K562 (cell line): ENCODE data around the gene TSPAN11. TPM values are rescaled to one million over a fixed set of nuclear protein-coding genes. Genes with fewer than 3 reads are reported as not detected.

Experiments used
- ATAC-seq: fragments of 200-7000 bp; cut with Tn5 transposase; 3 replicates; pipeline ENCODE4 v1.9.1; 2020; ENCODE audit warnings: moderate library complexity
- BruUV-seq: library from RNA; stranded (reverse); fragments of 400-500 nt; replicated peaks from 2 replicates; lab custom pipeline; 2021; lab: Mats Ljungman, UMichigan
- CTCF ChIA-PET: fragments of 300-600 bp; formaldehyde crosslinking; extraction: SDS; loops from one replicate; lab custom pipeline; 2021; ENCODE audit warnings: low intra/inter-chr PET ratio; lab: Yijun Ruan, JAX
- POLR2A ChIA-PET: fragments of 300-600, 350-650 bp; sonication (Branson Sonifier 250); formaldehyde crosslinking; extraction: SDS; loops from one replicate; lab custom pipeline; 2021; ENCODE audit warnings: antibody characterized with exemption, inconsistent platforms; lab: Yijun Ruan, JAX
- DNase-seq, 4 experiments: peaks; one replicate each; pipeline versions ENCODE4 v3.0.0 to v3.0.0-alpha.2; 2011 to 2018; ENCODE audit warnings: low spot score in 3 of 4, mixed read lengths in 3 of 4; ENCODE audit errors: extremely low read depth in 1 of 4
- FAIRE-seq: peaks from 2 replicates; lab custom pipeline; 2011; peaks lifted over from hg19 to GRCh38; lab: Jason Lieb, UNC
- H2AFZ ChIP-seq: 2 replicates; pipeline ENCODE4 v1.6.0; 2011; ENCODE audit warnings: low read depth, low read length, control low read depth, inconsistent platforms
- H3K27ac ChIP-seq: fragments of 200-600 bp; 3 replicates; pipeline ENCODE4 v1.8.0; 2011; ENCODE audit warnings: low read depth, mild to moderate bottlenecking, control low read depth, inconsistent platforms, low read length, moderate library complexity, mixed read lengths; ENCODE audit errors: extremely low read depth
- H3K27me3 ChIP-seq, 2 experiments: fragments of 300-600 bp in 1 of 2; 2 replicates in 1 of 2; 3 replicates in 1 of 2; pipeline versions ENCODE4 v1.6.0 to v1.8.0; 2011; ENCODE audit warnings: inconsistent platforms in 2 of 2, low read length in 2 of 2, mild to moderate bottlenecking in 1 of 2, mixed read lengths in 1 of 2, moderate library complexity in 1 of 2; ENCODE audit not compliant: control insufficient read depth in 2 of 2, insufficient read depth in 2 of 2
- H3K36me3 ChIP-seq: fragments of 300-600 bp; 3 replicates; pipeline ENCODE4 v1.8.0; 2011; ENCODE audit warnings: mild to moderate bottlenecking, low read length, inconsistent platforms; ENCODE audit not compliant: control insufficient read depth, insufficient read depth
- H3K4me1 ChIP-seq, 2 experiments: fragments of 200-600 bp in 1 of 2; replicated peaks in 1 of 2; 2 replicates in 1 of 2; 3 replicates in 1 of 2; pipeline versions ENCODE4 v1.5.1 to v1.8.0; 2011; ENCODE audit warnings: inconsistent platforms in 2 of 2, low read length in 2 of 2, mild to moderate bottlenecking in 1 of 2, mixed read lengths in 1 of 2, moderate library complexity in 1 of 2; ENCODE audit not compliant: control insufficient read depth in 2 of 2, insufficient read depth in 2 of 2
- H3K4me2 ChIP-seq: 2 replicates; pipeline ENCODE4 v1.6.1; 2011; ENCODE audit warnings: low read length, control low read depth, inconsistent platforms, mixed read lengths; ENCODE audit not compliant: insufficient read depth
- H3K4me3 ChIP-seq: fragments of 200-600 bp; sonication (generic), shearing (Covaris generic); 2 replicates; pipeline ENCODE4 v1.5.1; 2016; ENCODE audit warnings: control low read depth, inconsistent platforms
- H3K79me2 ChIP-seq: fragments of 200-600 bp; 3 replicates; pipeline ENCODE4 v1.8.0; 2011; ENCODE audit warnings: low read length, inconsistent platforms; ENCODE audit not compliant: control insufficient read depth, insufficient read depth
- H3K9ac ChIP-seq, 2 experiments: 2 replicates each; pipeline versions ENCODE4 v1.6.0 to v1.6.1; 2011; ENCODE audit warnings: low read depth in 2 of 2, low read length in 2 of 2, control low read depth in 1 of 2, inconsistent platforms in 1 of 2, mild to moderate bottlenecking in 1 of 2, mixed read lengths in 1 of 2; ENCODE audit not compliant: insufficient read depth in 1 of 2
- H3K9me1 ChIP-seq: one replicate; pipeline ENCODE4 v1.6.0; 2011; ENCODE audit warnings: inconsistent platforms, mild to moderate bottlenecking, low read length, moderate library complexity; ENCODE audit not compliant: control insufficient read depth, insufficient read depth
- H3K9me3 ChIP-seq: replicated peaks from 2 replicates; pipeline ENCODE4 v1.5.1; 2011; ENCODE audit warnings: low read depth, low read length, inconsistent platforms; ENCODE audit not compliant: control insufficient read depth, insufficient read depth
- H4K20me1 ChIP-seq: replicated peaks from 2 replicates; pipeline ENCODE4 v1.6.1; 2011; ENCODE audit warnings: low read length, inconsistent platforms, mixed read lengths; ENCODE audit not compliant: control insufficient read depth, insufficient read depth
- ARID1B ChIP-seq: fragments of 450-650 bp; IDR thresholded peaks from 2 replicates; pipeline ENCODE4 v1.6.1; 2016; ENCODE audit warnings: antibody characterized with exemption, mild to moderate bottlenecking, inconsistent platforms
- BACH1 ChIP-seq: fragments of 200-800 bp; sonication (Bioruptor generic); IDR thresholded peaks from 2 replicates; pipeline ENCODE4 v1.6.1; 2016; ENCODE audit warnings: missing genetic modification characterization, missing compliant biosample characterization
- CC2D1A ChIP-seq: fragments of 450-650 bp; IDR thresholded peaks from 2 replicates; pipeline ENCODE4 v1.6.1; 2017; ENCODE audit warnings: mild to moderate bottlenecking
- CHAMP1 ChIP-seq: fragments of 450-650 bp; IDR thresholded peaks from 2 replicates; pipeline ENCODE4 v1.6.1; 2016; ENCODE audit warnings: mild to moderate bottlenecking
- GMEB1 ChIP-seq: fragments of 250-450 bp; sonication (Bioruptor Pico); IDR thresholded peaks from 2 replicates; pipeline ENCODE4 v1.4.0; 2020; ENCODE audit warnings: mild to moderate bottlenecking
- GTF2A2 ChIP-seq: IDR thresholded peaks from 2 replicates; pipeline ENCODE4 v1.6.1; 2016; ENCODE audit warnings: mild to moderate bottlenecking, missing genetic modification characterization, missing compliant biosample characterization
- HMG20B ChIP-seq: fragments of 250-450 bp; sonication (Bioruptor Pico); IDR thresholded peaks from 2 replicates; pipeline ENCODE4 v1.5.0; 2021; ENCODE audit warnings: mild to moderate bottlenecking
- PHF20 ChIP-seq: fragments of 450-650 bp; IDR thresholded peaks from 2 replicates; pipeline ENCODE4 v1.6.1; 2018; ENCODE audit not compliant: partially characterized antibody
- SIRT6 ChIP-seq: IDR thresholded peaks from one replicate; pipeline ENCODE4 v1.6.1; 2012; ENCODE audit warnings: low read depth, mild to moderate bottlenecking, control low read depth, inconsistent platforms, low read length, moderate library complexity
- TARDBP ChIP-seq: fragments of 450-650 bp; IDR thresholded peaks from 2 replicates; pipeline ENCODE4 v1.6.1; 2016
- U2AF1 ChIP-seq: fragments of 200-400 bp; formaldehyde crosslinking; optimal IDR thresholded peaks from 2 replicates; pipeline ENCODE3; 2017; ENCODE audit warnings: mild to moderate bottlenecking, low read depth, low read length, moderate library complexity
- ZC3H11A ChIP-seq: IDR thresholded peaks from 2 replicates; pipeline ENCODE4 v1.6.1; 2012; ENCODE audit warnings: low read depth, low read length, improper control_type of control experiment
- ZNF239 ChIP-seq: fragments of 250-450 bp; sonication (Bioruptor Pico); IDR thresholded peaks from 2 replicates; pipeline ENCODE4 v1.4.0; 2020; ENCODE audit warnings: mild to moderate bottlenecking
- ZNF280A ChIP-seq: fragments of 450-650 bp; IDR thresholded peaks from 2 replicates; pipeline ENCODE4 v1.6.1; 2018; ENCODE audit warnings: mild to moderate bottlenecking, low read depth; ENCODE audit not compliant: partially characterized antibody
- ZNF75A ChIP-seq: fragments of 450-650 bp; formaldehyde crosslinking; IDR thresholded peaks from 2 replicates; pipeline ENCODE4 v1.4.0; 2020; ENCODE audit warnings: mild to moderate bottlenecking
- WGBS: fragments of 100-300 bp; shearing (Covaris generic); methylation state at CpG from one replicate; pipeline ENCODE4 v1.1.6; 2016; ENCODE audit warnings: low coverage, mixed read lengths; ENCODE audit not compliant: insufficient coverage; ENCODE audit errors: missing lambda C conversion rate; 5-methylcytosine and 5-hydroxymethylcytosine counted together
- in situ Hi-C: fragments of 300-500 bp; cut with MboI; formaldehyde crosslinking; loops from 4 replicates; pipeline ENCODE4 v1.15.0; 2018; ENCODE audit warnings: inconsistent platforms, mixed read lengths
- intact Hi-C: fragments of 100-400 bp; cut with micrococcal nuclease; formaldehyde crosslinking; loops from 2 replicates; pipeline ENCODE4 v1.14.2; 2022
- polyA plus RNA-seq, 8 experiments: library from polyadenylated mRNA; depleted of rRNA in 4 of 8; stranded (reverse) in 5 of 8; unstranded in 3 of 8; fragments of >200 nt; fragmentation: Nextera tagmentation in 2 of 8; fragmentation: Illumina TruSeq in 1 of 8; extraction: Ambion mirVana in 2 of 8; extraction: Trizol in 1 of 8; gene quantifications; 2 replicates each; pipeline versions ENCODE4 v1.2.1 to v1.2.3, GENCODE V29; 2011 to 2014; ENCODE audit warnings: inconsistent platforms in 1 of 8, missing spikeins in 1 of 8
- total RNA-seq, 7 experiments: library from RNA; depleted of rRNA in 6 of 7; stranded (reverse); fragments of >200 nt in 6 of 7; fragmentation: Illumina TruSeq in 2 of 7; extraction: Trizol in 2 of 7; gene quantifications; 2 replicates each; pipeline versions ENCODE4 v1.2.1 to v1.2.3, GENCODE V29; 2011 to 2021; ENCODE audit warnings: low replicate concordance in 1 of 7

Gene TSPAN11
- total and polyA plus RNA-seq, 9 of the 15 experiments (the other 6 are each of a cell fraction or from before 2014, with no cell fraction given) = not detected

- TF ChIP-seq ARID1B (no peak), TARDBP (no peak), U2AF1 (no peak), ZNF239 (CRISPR knock-in tag) (no peak)
- TF ChIP-seq, all 486 proteins: peak for 0
These were observed 19.1 kb downstream of the TSPAN11 start (continued) for GRCh38 chr12:30945443-30946164.

GRCh38 chr12:30952015-30952414 is 25.5 kb downstream of the TSPAN11 start:
- Histone ChIP-seq H2AFZ (no peak overlapping the region), H3K9me3 (no peaks in the 10 kb centered on the region), H3K27me3 (no peaks in the 10 kb centered on the region; a peak in 1 of 5 replicates), H3K79me2 (no peaks in the 10 kb centered on the region), H3K4me3 (no peak overlapping the region), H3K4me1 (no peaks in the 10 kb centered on the region), H3K9me1 (no peaks in the 10 kb centered on the region), H3K36me3 (no peaks in the 10 kb centered on the region), H4K20me1 (no peaks in the 10 kb centered on the region), H3K27ac (no peak overlapping the region), H3K9ac (no peak overlapping the region), H3K4me2 (no peak overlapping the region)
- ChIA-PET CTCF (no interaction called here), POLR2A (no interaction called here)
- 4% methylated on average over 6 of the region's 6 CpGs for WGBS
- FAIRE-seq (no peak), DNase-seq (no peak), ATAC-seq (no peak)
- no TSS peak for BruUV-seq
- in situ Hi-C loops = no loop called here
- intact Hi-C loops = no loop called here
- TF ChIP-seq ZNF75A (CRISPR knock-in tag) (no peak), ZC3H11A (no peak), SIRT6 (no peak), PHF20 (no peak), ZNF280A (no peak), GTF2A2 (tag) (no peak), BACH1 (tag) (no peak), GMEB1 (CRISPR knock-in tag) (no peak), CHAMP1 (no peak), CC2D1A (no peak), HMG20B (CRISPR knock-in tag) (no peak)
